ENCODE results near the gene ATG10. TPM values are rescaled to one million over a fixed set of nuclear protein-coding genes. Genes with fewer than 3 reads are reported as not detected.
A peak's percentile ranks its signal among the peaks of the same experiment; 100 is the strongest.

ATG10 gene
- total and polyA plus RNA-seq, 2 donors (not counting 1 experiment from before 2014, with no cell fraction given) = 1.6 to 11.6 TPM

DNA sequence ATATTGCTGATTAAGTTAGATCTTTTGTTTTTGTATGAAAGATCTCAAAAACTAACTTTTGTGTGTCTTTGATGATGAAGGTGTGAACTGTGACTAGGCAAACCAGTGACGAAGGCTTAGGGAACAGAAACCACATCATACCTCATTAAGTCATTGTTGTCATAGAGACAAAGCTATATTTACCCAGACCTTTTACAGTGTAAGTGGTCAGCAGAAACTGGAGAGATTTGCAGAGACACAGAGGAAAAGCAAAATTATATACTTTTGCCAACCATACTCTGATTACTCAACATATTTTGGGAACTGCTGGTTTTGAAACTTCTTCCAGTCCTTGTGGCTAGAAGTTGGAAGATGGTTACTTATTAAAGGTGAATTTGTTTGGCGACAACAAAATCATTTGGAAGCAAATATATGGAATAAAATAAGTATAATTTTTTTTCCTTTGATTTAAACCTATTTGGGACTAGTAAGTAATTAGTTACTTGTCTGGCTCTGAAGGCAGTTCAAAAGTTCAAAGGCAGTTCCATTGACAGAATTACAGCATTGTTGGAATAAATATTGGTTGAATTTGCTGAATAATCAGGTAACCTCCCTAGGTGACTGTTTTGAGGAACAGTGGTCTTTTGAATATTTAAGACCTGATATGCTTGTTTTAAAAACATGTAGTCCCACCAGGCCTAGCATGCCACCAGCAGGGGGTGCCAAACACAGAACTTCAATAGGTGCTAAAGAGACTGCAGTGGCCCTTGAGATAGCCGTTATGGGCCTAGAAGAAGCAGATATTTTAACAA lies 202.5 kb downstream of the ATG10 start:
- no peak overlapping the region for H2AFZ ChIP-seq (ENCODE audit: insufficient read depth, low read depth, low read length, poor library complexity, severe bottlenecking)
- H3K9me3 ChIP-seq (ENCODE audit: control extremely low read depth in 1 of 3, control insufficient read depth in 2 of 3, insufficient read depth in 1 of 3, low read length in 2 of 3) = no peaks in the 10 kb centered on the region
- intact Hi-C loops (cut with micrococcal nuclease) = loop anchor here (1.0 to 10.0 kb wide), 6 partner anchors 51 to 870 kb away; partner anchors contain the start of genes ATG10, SSBP2 and ZCCHC9
- no peak overlapping the region for H3K4me3 ChIP-seq (ENCODE audit: control extremely low read depth in 1 of 5, extremely low read depth in 1 of 5, insufficient read depth in 1 of 5, low read depth in 2 of 5, low read length in 4 of 5)
- peak overlapping the region in 1 of 2 donors; percentile 32 for H3K27ac ChIP-seq (ENCODE audit: low read length in 2 of 2)
- no peak overlapping the region for H3K9ac ChIP-seq (ENCODE audit: low read length)
- H3K27me3 ChIP-seq (replicated peaks in 1 of 4; ENCODE audit: control extremely low read depth in 1 of 4, control insufficient read depth in 3 of 4, insufficient read depth in 4 of 4, low read length in 3 of 4) = no peaks in the 10 kb centered on the region
- H3K4me1 Mint-ChIP-seq = peaks cover 18% of the 10 kb centered on the region
- TF ChIP-seq, protein P1, sequence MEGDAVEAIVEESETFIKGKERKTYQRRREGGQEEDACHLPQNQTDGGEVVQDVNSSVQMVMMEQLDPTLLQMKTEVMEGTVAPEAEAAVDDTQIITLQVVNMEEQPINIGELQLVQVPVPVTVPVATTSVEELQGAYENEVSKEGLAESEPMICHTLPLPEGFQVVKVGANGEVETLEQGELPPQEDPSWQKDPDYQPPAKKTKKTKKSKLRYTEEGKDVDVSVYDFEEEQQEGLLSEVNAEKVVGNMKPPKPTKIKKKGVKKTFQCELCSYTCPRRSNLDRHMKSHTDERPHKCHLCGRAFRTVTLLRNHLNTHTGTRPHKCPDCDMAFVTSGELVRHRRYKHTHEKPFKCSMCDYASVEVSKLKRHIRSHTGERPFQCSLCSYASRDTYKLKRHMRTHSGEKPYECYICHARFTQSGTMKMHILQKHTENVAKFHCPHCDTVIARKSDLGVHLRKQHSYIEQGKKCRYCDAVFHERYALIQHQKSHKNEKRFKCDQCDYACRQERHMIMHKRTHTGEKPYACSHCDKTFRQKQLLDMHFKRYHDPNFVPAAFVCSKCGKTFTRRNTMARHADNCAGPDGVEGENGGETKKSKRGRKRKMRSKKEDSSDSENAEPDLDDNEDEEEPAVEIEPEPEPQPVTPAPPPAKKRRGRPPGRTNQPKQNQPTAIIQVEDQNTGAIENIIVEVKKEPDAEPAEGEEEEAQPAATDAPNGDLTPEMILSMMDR (IDR thresholded peaks at IDR 0.05) = peak; percentile 71
- TF ChIP-seq EZH2 (IDR thresholded peaks at IDR 0.05; ENCODE audit: borderline replicate concordance, insufficient read depth, low read depth, low read length, poor library complexity, severe bottlenecking) = no peak
- peak; percentile 88 for ATAC-seq (ENCODE audit: low read depth)
- H4K20me1 ChIP-seq (ENCODE audit: control insufficient read depth, insufficient read depth, low read length, poor library complexity, severe bottlenecking) = no peaks in the 10 kb centered on the region
- POLR2A ChIA-PET = interaction anchor here (0.6 kb wide), 1 partner anchor 21 kb away, joined by 5 read pairs; no protein-coding TSS in a partner anchor
- peaks cover 9% of the 10 kb centered on the region in 2 donors for H3K4me1 ChIP-seq (ENCODE audit: control insufficient read depth in 2 of 2, insufficient read depth in 2 of 2, low read length in 2 of 2)
- CTCF ChIA-PET = interaction anchor here (2.6 kb wide), 1 partner anchor 9 kb away, joined by 10 read pairs; no protein-coding TSS in a partner anchor
- H3K27me3 Mint-ChIP-seq = no peaks in the 10 kb centered on the region
- peak; percentile 74 for DNase-seq
- H3K4me2 ChIP-seq (replicated peaks; ENCODE audit: low read depth, low read length, poor library complexity, severe bottlenecking) = peak overlapping the region; percentile 38
- H3K4me3 Mint-ChIP-seq = peak overlapping the region; percentile 31
- H3K36me3 ChIP-seq (replicated peaks in 1 of 2; ENCODE audit: control extremely low read depth in 1 of 2, control insufficient read depth in 1 of 2, extremely low read depth in 1 of 2, insufficient read depth in 2 of 2, low read length in 1 of 2) = peaks cover 0 to 2% of the 10 kb centered on the region in 2 experiments
- 33% methylated on average over 1 of the region's 3 CpGs for WGBS (ENCODE audit: insufficient coverage)
- no peaks in the 10 kb centered on the region for H3K9me3 Mint-ChIP-seq (ENCODE audit: insufficient read depth)
- H3K27ac Mint-ChIP-seq = peak overlapping the region; percentile 60
- no peaks in the 10 kb centered on the region for H3K79me2 ChIP-seq (ENCODE audit: control insufficient read depth, insufficient read depth, low read length)

DNA sequence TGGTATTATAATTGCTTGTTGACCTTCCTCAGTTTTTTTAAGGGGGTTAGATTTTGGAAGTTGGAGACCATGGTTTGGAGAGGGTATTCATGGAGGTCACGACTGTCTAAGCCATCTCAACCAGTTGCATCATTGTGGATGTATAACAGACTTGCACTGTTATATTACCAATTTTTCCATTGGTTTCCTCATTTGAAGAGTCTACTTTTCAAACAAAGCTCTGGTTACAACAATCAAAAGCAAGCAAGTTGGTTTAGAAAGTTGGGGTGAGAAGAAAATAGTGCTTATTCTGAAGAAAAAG lies 203.0 kb downstream of the ATG10 start:
- Mint-ChIP-seq H3K27ac (peak overlapping the region; percentile 60), H3K4me1 (peaks cover 16% of the 10 kb centered on the region), H3K4me3 (peak overlapping the region; percentile 11), H3K27me3 (no peaks in the 10 kb centered on the region), H3K9me3 (ENCODE audit: insufficient read depth) (no peaks in the 10 kb centered on the region)
- H3K9ac ChIP-seq (ENCODE audit: low read length) = no peak overlapping the region
- H3K27ac ChIP-seq (ENCODE audit: low read length in 2 of 2) = no peak overlapping the region
- H3K79me2 ChIP-seq (ENCODE audit: control insufficient read depth, insufficient read depth, low read length) = no peaks in the 10 kb centered on the region
- no peak for TF ChIP-seq EZH2 (IDR thresholded peaks at IDR 0.05; ENCODE audit: borderline replicate concordance, insufficient read depth, low read depth, low read length, poor library complexity, severe bottlenecking)
- TF ChIP-seq, protein P1 (IDR thresholded peaks at IDR 0.05) = no peak
- peaks cover 0 to 2% of the 10 kb centered on the region in 2 experiments for H3K36me3 ChIP-seq (replicated peaks in 1 of 2; ENCODE audit: control extremely low read depth in 1 of 2, control insufficient read depth in 1 of 2, extremely low read depth in 1 of 2, insufficient read depth in 2 of 2, low read length in 1 of 2)
- H3K4me2 ChIP-seq (replicated peaks; ENCODE audit: low read depth, low read length, poor library complexity, severe bottlenecking) = no peak overlapping the region
- POLR2A ChIA-PET = no interaction called here
- H3K4me1 ChIP-seq (ENCODE audit: control insufficient read depth in 2 of 2, insufficient read depth in 2 of 2, low read length in 2 of 2) = peaks cover 9% of the 10 kb centered on the region in 2 donors
- CTCF ChIA-PET = interaction anchor here (2.6 kb wide), 1 partner anchor 10 kb away, joined by 10 read pairs; no protein-coding TSS in a partner anchor
- no peaks in the 10 kb centered on the region for H4K20me1 ChIP-seq (ENCODE audit: control insufficient read depth, insufficient read depth, low read length, poor library complexity, severe bottlenecking)
- no CpG with 5 or more reads among the region's 1 CpG for WGBS (ENCODE audit: insufficient coverage)
- H3K4me3 ChIP-seq (ENCODE audit: control extremely low read depth in 1 of 5, extremely low read depth in 1 of 5, insufficient read depth in 1 of 5, low read depth in 2 of 5, low read length in 4 of 5) = no peak overlapping the region
- H3K27me3 ChIP-seq (replicated peaks in 1 of 4; ENCODE audit: control extremely low read depth in 1 of 4, control insufficient read depth in 3 of 4, insufficient read depth in 4 of 4, low read length in 3 of 4) = no peaks in the 10 kb centered on the region
- H3K9me3 ChIP-seq (ENCODE audit: control extremely low read depth in 1 of 3, control insufficient read depth in 2 of 3, insufficient read depth in 1 of 3, low read length in 2 of 3) = no peaks in the 10 kb centered on the region
- H2AFZ ChIP-seq (ENCODE audit: insufficient read depth, low read depth, low read length, poor library complexity, severe bottlenecking) = no peak overlapping the region
- intact Hi-C loops (cut with micrococcal nuclease) = loop anchor here (1.0 to 10.0 kb wide), 6 partner anchors 50 to 870 kb away; partner anchors contain the start of genes ATG10, SSBP2 and ZCCHC9
- no peak for ATAC-seq (ENCODE audit: low read depth)
- DNase-seq = no peak
